HFF-Myc (cell line): Measurements from ENCODE around the gene CDKN2AIP.

ENCODE experiments used
- DNase-seq: peaks from one replicate; pipeline ENCODE4 v3.0.0-alpha.2; 2011; ENCODE audit warnings: low read depth; ENCODE audit errors: extremely low read depth
- H3K4me3 ChIP-seq: replicated peaks from 2 replicates; pipeline ENCODE4 v1.5.1; 2011; ENCODE audit warnings: low read depth, mild to moderate bottlenecking, control low read depth, low read length
- TF ChIP-seq, protein P1 (sequence below): IDR thresholded peaks from 2 replicates; pipeline ENCODE4 v1.5.1; 2012; ENCODE audit warnings: mild to moderate bottlenecking, low read depth, low read length, control low read depth; ENCODE audit errors: missing control alignments

The CDKN2AIP gene

DNA sequence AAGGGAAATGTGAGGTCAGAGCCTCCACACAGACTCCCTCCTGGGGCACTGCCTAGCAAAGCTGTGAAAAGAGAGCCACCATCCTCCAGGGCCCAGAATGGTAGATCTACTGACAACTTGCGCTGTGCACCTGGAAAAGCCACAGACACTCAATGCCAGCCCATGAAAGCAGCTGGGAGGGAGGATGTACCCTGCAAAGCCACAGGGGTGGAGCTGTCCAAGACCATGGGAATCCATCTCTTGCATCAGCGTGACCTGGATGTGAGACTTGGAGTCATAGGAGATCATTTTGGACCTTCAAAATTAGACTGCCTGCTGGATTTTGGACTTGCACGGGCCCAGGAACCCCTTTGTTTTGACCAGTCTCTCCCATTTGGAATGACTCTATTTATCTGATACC is 22.8 kb downstream of the CDKN2AIP start:
- TF ChIP-seq, protein P1, sequence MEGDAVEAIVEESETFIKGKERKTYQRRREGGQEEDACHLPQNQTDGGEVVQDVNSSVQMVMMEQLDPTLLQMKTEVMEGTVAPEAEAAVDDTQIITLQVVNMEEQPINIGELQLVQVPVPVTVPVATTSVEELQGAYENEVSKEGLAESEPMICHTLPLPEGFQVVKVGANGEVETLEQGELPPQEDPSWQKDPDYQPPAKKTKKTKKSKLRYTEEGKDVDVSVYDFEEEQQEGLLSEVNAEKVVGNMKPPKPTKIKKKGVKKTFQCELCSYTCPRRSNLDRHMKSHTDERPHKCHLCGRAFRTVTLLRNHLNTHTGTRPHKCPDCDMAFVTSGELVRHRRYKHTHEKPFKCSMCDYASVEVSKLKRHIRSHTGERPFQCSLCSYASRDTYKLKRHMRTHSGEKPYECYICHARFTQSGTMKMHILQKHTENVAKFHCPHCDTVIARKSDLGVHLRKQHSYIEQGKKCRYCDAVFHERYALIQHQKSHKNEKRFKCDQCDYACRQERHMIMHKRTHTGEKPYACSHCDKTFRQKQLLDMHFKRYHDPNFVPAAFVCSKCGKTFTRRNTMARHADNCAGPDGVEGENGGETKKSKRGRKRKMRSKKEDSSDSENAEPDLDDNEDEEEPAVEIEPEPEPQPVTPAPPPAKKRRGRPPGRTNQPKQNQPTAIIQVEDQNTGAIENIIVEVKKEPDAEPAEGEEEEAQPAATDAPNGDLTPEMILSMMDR, result no peak
- H3K4me3 ChIP-seq, result no peak overlapping the region
- no peak for DNase-seq

DNA sequence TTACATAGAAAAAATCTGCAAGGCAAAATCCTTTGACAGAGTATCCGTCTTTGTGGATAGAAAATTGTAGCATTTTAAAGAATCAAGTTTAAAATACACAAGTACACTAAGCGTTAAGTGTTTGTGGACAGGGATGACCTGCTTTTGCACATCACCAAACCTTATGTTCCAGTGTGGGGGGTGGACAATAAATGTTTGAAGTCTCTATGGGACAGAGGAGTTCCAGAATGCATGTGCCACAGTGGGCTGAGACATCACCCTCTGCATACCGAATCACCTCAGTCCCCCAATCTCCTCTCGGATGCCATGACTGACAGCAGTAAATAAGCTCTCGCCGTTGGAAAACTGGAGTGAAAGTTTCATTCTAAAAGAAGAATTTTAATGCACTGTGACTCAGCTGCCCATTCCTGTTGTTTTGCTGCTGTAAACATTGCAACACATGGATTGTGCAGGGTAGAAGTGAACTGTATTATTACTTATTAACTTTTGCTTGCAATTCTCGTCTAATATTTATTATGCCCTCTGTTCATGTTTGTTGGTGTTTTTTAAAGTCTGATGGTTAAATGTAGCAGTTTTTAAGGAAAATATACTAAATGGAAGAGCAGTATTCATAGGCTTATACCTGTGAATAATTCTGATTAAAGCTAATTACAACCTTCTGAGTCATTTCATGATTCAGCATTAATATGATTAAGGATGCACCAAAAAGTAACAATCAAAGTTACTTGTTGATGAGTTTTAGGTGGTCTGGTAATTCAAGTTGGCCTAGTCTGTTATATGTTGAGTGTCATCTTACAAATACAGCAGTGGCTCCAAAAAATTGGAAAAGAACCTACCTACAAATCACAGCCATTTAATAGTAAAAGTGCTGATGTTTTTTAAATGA is 24.0 kb downstream of the CDKN2AIP start:
- no peak overlapping the region for H3K4me3 ChIP-seq
- DNase-seq, result no peak
- TF ChIP-seq, protein P1, result no peak

DNA sequence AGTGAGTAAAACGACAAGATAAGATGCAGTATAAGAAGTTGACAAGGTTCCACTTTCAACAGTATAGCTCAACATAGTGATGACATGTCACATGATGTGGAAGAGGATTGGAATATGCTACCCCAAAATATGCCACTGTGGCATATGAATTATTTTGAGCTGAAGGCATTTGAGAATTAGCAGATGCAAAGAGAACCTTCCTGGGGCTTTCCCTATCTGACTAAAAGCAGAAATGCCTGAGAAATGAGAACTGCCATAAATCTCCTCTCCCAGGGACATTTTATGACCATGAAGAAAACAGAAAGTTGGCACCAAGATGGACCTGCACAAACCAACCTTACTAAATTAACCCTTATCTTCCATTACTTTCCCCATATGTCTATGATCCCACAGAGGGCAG is 24.8 kb downstream of the CDKN2AIP start:
- TF ChIP-seq, protein P1, result no peak
- no peak for DNase-seq
- H3K4me3 ChIP-seq, result no peak overlapping the region

DNA sequence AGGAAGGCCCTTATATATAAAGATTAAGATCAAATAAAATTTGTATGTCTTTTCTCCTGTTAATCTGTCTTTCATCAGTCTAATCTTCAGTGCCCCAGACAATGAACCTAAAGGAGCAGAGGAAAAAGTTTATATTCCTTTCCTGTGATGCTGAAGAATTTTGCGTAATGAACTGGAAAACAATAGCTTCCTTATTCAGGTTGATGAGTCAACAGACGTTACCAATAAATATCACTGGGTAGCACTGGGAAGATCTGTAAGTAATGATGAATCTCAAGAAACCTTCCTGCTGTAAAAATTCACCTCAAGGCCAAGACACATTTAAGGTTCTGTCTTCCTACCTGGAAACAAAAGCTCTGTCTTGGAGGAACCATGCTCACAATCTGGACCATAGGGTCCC is 25.5 kb downstream of the CDKN2AIP start:
- TF ChIP-seq, protein P1, result no peak
- DNase-seq, result no peak
- H3K4me3 ChIP-seq, result no peak overlapping the region

DNA sequence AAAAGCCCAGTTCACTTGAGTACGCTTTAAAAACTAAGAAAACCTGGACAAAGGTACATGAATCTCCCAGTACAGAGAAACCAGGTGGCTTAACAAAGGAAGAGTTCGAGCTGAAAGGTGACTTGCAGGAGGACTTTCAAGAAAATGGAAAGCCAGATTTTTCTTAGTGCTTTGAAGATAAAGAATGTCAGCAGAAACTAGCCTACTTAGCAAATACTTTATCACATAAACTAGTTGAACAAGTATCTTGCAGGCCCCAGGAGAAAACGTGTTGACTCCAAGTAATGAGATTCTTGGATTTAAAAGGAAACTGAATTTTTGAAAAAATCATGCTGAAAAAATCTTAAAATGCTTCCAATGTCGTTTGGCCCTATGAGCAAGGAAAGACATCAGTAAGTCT is 26.4 kb downstream of the CDKN2AIP start:
- TF ChIP-seq, protein P1, result no peak
- no peak for DNase-seq
- no peak overlapping the region for H3K4me3 ChIP-seq

DNA sequence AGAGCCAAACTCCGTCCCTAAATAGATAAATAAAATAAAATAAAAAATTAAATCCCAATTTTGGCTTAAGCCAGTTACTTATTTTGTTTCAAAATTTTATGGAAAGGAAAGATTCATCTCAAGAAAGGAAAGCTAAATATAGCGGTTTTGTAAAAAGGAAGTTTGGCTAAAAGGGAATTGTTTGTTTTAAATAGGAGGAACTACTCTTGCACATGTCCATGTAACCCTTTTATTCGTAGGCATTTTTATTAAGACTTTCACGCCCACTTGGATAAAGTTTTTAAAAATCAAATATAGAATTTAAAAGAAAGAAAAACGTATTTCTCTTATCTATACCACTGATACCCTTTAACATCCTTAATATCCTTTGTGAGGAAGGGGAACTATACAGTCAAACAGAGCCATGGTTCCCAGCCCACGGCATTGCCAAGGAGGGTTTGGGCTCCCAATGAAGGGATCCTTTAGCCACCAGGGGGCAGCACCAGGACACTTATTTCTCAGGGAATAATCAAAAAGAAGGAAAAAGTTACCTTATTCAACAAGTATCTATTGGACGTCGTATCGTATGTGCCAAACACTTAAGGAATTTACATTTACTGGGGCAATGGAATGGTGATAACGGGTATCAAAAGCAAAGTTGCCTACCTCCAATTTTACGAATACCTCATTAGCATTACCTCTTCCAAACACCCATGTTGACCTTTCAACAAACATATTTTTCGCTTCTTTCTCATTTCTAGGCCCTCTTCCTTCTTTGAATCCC is 27.7 kb downstream of the CDKN2AIP start:
- H3K4me3 ChIP-seq, result no peak overlapping the region
- TF ChIP-seq, protein P1, result peak; percentile 78
- DNase-seq, result peak; percentile 35
